Measurements from ENCODE around the gene GABRA5.

The GABRA5 gene

DNA sequence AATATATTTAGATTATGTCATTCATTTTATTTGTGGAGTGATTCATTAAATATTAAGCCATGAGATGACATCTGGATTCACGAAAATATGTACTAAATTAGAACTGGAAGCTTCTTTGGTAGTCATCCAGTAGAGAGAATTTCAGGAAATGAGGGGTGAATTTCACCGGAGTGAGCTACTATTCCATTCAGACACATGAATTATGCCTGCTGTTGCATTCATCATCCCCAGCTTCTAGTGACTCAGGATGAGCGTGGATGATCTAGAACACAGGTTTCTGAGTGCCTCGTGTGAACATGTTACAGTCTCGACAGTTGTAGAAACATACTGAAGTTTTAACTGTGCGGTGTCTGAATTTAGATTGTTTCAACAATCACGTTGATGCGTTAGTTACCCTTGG lies 61.2 kb downstream of the GABRA5 start:
- DNase-seq (ENCODE audit: low read depth): no peak

GRCh38 chr15:26929588-26929987 lies 62.7 kb downstream of the GABRA5 start:
- no peak for DNase-seq (ENCODE audit: low read depth)

GRCh38 chr15:26934848-26935247 lies 68.0 kb downstream of the GABRA5 start:
- no peak for DNase-seq (ENCODE audit: low read depth)

DNA sequence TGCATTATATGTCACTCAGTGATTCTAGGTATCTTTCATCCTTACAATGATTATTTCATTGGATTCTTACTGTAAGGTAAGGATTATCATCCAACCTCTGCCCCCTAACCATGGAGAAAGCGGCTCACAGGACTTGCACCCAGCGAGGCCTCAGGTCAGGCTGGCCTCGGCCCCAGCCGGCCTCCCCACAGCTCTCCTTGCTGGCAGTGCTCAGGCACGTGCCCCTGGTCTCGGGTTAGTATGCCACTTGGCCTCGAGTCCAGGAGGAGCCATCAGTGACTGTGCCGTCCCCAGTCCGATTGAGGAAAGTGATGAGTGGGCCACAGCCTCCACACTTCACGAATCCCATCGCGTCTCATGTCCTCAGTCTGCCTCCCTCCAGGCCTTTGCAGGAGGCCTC lies 68.5 kb downstream of the GABRA5 start:
- DNase-seq (ENCODE audit: low read depth): no peak

GRCh38 chr15:26936502-26936901 lies 69.6 kb downstream of the GABRA5 start:
- no peak for DNase-seq (ENCODE audit: low read depth)

DNA sequence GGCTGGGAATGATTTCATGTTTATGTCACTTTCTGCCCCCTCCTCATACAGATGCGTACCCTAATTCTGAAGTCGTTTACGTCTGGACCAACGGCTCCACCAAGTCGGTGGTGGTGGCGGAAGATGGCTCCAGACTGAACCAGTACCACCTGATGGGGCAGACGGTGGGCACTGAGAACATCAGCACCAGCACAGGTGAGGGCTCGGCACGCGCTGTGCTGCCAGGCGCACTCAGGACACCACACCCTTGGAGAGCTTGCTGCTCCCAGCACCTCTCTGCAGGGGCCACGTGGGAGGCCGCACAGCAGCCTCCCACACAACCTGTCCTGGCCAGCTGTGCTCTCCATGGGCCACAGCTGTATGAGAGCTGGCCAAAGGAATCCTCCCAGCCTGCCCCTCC lies 70.3 kb downstream of the GABRA5 start:
- DNase-seq (ENCODE audit: low read depth): no peak

DNA sequence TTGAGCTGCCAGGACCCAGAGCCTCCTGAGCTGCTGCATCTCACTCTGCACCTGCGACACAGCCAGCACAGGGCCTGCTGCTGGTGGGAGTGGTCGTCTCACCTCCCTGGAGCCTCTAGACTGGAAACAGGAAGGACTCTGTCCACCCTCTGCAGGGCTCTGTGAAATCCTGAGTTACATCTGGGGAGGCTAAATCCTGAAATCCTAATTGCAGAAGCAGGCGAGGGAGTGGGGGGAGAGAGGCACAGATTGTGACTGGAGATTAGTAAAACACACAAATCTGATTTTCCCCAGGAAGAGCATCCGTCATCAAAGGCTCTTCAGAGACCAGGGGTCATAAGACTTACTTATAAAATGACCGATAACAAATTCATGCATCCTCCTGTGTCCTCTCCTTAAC lies 72.5 kb downstream of the GABRA5 start:
- no peak for DNase-seq (ENCODE audit: low read depth)

DNA sequence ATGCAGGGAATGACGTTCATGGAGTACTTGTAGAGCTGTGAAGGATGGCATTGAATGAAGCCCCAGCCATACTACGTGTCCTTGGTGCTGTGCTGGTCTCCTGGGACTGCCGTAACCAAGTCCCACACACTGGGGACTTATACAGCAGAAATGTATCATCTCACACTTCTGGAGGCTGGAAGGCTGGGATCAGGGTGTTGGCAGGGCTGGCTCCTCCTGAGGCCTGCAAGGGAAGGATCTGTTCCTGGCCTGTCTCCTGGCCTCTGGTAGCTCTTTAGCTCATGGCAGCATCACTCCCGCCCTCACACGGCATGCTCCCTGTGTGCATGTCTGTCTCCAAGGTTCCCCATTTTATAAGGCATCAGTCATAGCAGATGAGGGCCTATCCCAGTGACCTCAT lies 74.6 kb downstream of the GABRA5 start:
- DNase-seq (ENCODE audit: low read depth): no peak

DNA sequence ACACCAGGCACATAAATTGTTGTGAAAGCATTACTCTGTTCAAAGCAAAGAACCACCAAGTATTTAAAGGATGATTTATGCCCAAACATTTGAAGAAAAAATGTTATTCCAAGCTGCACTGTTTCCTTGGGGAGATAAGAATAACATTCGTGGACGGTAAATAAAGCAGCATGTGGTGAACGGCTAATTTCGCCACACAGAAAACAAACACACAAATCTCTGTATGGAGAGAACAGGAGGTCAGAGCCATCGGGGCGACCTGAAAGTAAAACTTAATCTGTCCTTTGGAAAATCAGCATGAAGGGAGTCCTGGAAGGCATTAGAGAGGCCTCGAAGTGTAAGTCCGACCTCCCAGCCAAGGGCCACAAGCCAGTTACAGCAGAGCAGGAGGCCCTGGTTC lies 77.0 kb downstream of the GABRA5 start:
- DNase-seq (ENCODE audit: low read depth): no peak

GRCh38 chr15:26945046-26945445 lies 78.2 kb downstream of the GABRA5 start:
- DNase-seq (ENCODE audit: low read depth): no peak

DNA sequence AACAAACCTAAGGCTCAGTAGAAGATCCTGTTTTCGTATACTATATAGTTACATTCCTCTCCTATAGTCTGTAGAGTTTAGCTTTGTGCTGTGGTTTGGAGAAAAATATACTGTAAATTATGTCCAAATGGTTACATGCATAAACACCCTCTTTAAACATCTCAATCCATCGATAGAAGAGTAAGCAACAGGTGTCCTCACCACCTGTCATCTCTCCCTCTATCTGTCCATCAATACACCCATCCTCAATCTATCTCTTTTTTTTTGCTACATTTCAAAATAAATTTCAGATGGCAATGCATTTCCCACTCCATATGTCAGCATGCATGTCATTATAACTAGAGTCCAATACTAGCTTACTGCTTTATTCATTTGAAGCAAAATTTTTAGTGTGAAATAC lies 83.1 kb downstream of the GABRA5 start:
- no peak for DNase-seq (ENCODE audit: low read depth)

DNA sequence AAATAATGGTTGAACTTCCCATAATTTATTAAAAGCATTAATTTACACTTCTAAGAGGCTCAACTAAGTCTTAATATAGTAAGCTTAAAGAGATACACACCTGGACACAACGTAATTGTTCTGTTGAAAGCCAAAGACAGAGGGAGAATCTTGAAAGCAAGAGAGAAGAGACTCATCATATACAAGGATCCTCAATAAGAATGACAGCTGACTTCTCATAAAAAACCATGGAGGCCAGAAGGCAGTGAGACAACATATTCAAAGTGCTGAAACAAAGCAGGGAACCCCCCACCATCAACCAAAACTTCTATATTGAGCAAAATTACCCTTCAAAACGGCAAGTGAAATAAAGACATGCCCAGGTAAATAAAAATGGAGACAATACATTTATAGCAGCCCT lies 87.5 kb downstream of the GABRA5 start:
- DNase-seq (ENCODE audit: low read depth): no peak

DNA sequence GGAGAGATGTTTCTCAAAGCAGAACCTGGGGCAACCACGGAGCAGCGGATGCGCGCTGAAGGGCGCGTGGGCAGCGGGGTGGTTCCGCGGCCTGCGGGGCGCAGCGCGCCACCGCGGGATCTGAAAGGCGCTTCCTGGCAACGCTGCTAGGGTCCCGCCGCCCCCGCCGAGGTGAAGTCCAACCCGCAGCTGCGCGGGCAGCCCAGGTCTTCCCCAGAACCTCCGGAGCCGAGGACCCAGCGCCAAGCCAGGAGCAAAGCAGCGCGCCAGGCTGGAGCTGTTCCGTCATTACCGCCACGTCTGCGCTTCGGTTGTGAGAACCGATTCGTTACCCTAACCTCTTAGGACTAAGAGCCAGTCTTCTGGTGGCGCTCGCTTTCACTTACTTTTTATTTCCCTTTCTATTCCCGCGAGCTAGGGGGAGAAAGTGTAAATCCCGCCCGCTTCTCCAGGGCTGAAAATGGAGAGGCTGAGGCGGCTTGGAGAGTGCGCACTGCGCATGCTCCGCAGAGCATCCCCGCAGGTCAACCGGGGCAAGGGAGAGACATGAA lies 100.9 kb downstream of the GABRA5 start:
- no peak for DNase-seq (ENCODE audit: low read depth)

DNA sequence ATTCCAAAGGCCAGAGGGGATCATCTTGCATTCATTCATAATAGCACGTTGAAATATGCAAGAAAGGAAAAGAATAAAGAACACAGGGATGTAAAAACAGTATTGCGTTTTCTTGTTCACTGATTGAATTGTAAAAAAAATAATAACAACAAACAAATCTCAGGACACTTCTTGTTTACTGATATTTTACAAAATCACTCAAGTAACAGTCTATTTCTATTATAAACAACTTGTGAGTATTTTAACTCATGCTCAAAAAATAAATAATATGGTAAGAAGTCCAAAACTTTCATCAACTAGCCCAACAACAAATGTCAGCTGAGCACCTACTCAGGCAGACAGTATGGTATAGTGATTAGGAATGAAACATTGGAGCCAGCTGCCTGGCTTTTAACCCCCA lies 101.9 kb downstream of the GABRA5 start:
- no peak for DNase-seq (ENCODE audit: low read depth)

DNA sequence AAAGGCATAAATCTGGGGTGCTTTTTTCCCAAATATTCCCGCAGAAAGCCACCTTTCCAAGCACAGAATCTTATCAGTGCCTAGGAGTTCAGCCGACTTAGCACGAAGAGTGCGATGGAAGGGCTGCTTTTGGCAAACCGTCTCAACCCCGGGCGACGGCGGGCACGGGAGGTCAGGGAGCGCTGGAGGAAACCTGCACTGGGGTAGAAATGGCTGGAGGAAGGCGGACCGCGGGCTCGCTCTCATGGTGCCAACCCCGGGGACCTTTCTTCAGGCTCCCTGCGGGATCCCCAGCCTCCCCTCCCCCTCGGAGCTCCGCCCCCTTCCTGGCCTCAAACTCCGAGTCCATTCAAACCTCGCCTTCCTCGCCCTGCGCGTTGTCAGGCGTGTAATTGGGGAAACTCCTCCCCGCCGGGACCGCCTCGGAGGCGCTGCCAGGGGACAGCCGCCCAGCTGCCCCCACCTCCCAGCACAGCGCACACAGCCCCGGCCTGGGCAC lies 103.9 kb downstream of the GABRA5 start, which contains the start of gene GABRG3:
GABRG3 (plus strand) TSS at position 470 of the 499 bp plus-strand sequence.
- DNase-seq (ENCODE audit: low read depth): no peak

- no peak for DNase-seq (ENCODE audit: low read depth)
These were observed 104.6 kb downstream of the GABRA5 start for GRCh38 chr15:26971271-26972018.

- no peak for DNase-seq (ENCODE audit: low read depth)
These were observed 105.8 kb downstream of the GABRA5 start for GRCh38 chr15:26972636-26973035.

GRCh38 chr15:26974120-26974780 lies 107.4 kb downstream of the GABRA5 start:
- no peak for DNase-seq (ENCODE audit: low read depth)

DNA sequence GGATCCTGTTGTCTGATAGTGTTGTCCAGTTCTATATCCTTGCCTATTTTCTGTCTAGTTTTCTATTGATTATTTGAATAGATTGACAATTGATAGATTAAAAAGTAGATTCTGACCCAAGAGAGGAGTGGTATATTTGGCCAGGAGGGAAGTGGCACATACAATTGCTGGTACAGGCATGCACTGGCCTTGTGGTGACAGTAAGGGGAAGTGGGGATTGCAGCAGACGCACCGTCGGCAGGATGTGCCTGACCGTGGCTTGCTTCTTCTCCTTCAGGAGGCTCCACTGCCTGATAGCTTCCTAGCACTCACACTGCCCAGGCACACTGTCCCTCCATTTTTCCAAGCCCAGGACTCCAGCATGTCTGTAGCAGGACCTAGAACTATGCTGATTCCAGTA lies 114.6 kb downstream of the GABRA5 start:
- DNase-seq (ENCODE audit: low read depth): no peak

DNA sequence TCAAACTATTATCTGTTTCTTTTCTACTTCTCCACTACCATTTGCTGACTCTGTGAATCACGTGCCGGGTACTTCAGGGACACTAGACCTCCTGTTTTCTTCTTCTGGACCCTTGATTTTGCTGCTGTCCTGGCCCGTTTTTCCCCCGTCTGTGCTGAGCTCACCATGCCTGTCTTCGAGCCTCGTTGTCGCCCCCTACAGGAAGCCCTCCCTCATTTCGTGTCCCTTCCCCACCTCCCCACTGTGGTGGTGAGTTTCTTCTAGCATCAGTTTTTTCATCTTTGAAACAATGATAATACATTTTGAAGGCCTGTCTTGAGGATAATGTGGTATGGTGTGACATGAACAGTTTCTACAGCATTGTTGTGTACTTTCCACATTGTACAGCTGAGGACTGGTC lies 117.0 kb downstream of the GABRA5 start:
- DNase-seq (ENCODE audit: low read depth): no peak

DNA sequence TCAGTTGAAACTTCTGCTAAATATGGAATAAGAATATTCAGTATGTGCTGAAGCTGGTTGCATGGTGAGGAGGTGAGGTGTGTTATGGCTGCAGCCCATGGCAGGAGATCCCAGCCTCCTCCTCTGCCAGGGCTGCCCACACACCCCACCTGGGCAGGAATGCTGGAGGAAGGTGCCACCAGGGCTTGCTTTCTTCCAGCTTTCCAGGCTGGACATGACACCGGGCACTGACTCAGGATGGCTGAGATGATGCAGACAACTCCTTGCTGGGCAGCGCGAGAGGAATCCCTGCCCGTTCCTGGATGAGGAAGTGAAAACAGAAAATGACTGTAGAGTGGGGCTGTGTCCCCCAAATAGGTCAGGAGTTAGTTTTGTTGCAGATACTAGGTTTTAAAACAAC lies 118.2 kb downstream of the GABRA5 start:
- DNase-seq (ENCODE audit: low read depth): no peak

DNA sequence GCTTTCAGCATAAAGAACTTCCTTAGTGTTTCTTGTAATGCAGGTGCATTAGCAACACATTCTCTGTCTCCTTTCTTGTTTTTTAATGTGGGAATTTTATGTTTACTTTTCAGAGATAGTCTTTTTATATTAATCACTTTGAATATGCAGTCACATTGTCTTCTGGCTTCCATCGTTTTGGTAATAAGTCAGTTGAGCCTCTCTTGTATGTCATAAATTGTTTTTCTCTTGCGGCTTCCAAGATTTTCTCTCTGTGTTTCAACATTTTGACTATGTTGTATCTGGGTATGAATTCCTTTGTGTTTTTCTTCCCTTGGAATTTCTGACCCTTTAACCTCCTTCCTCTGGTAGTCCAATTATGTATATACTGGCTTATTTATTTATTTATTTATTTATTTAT lies 129.4 kb downstream of the GABRA5 start:
- no peak for DNase-seq (ENCODE audit: low read depth)

All from stromal cell of bone marrow (primary cell).